ENCODE data around the gene RUNX2. TPM values are rescaled to one million over a fixed set of nuclear protein-coding genes. Genes with fewer than 3 reads are reported as not detected.

The RUNX2 gene
- polyA plus RNA-seq, 1 of the 3 experiments (the other 2 are of a cell fraction), result 4.4 TPM

DNA sequence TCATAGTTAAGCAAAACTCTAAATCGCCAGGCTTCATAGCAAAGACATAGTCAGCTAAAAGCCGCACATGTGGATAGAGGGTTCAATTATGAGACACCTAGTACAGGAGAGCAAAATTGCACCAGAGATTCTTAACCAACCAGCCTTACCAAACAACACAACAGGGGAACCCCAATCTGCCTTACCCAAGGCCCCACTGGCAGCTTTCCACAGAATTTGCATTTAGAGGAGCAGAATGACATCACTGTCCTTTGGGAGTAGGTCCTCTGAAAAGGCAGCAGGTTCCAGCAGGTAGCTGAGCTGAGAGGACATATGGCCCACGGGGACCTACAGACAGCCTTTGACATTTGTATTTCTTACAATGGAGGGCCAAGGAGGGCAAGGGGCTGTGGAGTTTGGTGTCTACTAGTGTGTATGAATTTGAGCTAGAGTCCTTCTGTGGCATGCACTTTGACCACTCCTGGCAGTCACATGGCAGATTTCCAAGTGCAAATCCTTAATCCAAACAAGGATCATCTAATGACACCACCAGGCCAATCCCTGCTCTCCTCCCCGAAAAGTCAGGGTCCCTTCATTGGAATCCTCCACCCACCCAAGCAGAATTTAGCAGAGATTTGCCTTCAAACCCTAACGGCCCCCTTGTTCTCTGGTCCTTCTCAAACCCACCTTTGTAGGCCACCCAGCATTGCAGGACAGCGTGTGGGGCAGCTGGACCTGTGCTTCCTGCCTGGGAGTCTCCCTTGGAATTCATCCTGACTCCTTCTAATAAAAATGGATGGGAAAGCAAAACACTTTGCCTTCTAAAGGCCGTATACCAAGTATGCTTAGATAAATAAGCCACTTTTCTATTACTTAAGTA lies 220.8 kb downstream of the RUNX2 start (continued):
- TF ChIP-seq, protein P1, sequence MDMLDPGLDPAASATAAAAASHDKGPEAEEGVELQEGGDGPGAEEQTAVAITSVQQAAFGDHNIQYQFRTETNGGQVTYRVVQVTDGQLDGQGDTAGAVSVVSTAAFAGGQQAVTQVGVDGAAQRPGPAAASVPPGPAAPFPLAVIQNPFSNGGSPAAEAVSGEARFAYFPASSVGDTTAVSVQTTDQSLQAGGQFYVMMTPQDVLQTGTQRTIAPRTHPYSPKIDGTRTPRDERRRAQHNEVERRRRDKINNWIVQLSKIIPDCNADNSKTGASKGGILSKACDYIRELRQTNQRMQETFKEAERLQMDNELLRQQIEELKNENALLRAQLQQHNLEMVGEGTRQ (IDR thresholded peaks at IDR 0.05; ENCODE audit: borderline replicate concordance, low read depth, low read length), result no peak
- TF ChIP-seq TEAD4 (IDR thresholded peaks at IDR 0.05; ENCODE audit: borderline replicate concordance, insufficient read depth) (no peak), CHD2 (IDR thresholded peaks at IDR 0.05; ENCODE audit: low read length, partially characterized antibody) (no peak), SIN3A (IDR thresholded peaks at IDR 0.05; ENCODE audit: borderline replicate concordance, low read depth, low read length) (no peak)
- TF ChIP-seq, protein P2, sequence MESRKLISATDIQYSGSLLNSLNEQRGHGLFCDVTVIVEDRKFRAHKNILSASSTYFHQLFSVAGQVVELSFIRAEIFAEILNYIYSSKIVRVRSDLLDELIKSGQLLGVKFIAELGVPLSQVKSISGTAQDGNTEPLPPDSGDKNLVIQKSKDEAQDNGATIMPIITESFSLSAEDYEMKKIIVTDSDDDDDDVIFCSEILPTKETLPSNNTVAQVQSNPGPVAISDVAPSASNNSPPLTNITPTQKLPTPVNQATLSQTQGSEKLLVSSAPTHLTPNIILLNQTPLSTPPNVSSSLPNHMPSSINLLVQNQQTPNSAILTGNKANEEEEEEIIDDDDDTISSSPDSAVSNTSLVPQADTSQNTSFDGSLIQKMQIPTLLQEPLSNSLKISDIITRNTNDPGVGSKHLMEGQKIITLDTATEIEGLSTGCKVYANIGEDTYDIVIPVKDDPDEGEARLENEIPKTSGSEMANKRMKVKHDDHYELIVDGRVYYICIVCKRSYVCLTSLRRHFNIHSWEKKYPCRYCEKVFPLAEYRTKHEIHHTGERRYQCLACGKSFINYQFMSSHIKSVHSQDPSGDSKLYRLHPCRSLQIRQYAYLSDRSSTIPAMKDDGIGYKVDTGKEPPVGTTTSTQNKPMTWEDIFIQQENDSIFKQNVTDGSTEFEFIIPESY (IDR thresholded peaks at IDR 0.05; ENCODE audit: borderline replicate concordance, low read depth), result no peak

DNA sequence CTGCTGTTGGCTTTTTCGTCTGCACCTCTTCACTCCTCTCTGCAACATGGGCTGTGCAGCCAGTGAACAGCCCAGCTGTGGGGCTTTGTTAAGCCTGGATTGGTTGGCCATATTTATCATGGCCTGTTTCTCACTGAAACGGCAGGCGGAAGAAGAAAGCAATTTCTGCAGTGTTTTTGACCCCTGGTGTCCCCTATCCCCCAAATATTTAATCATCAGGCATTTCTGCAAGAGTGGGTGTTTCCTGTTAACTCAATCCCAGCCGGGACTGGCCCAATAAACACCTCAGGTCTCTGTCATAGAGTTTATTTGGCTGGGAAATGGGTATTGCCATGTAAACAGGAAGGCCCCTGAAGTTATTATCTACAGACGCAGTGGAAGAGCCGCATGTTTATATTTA lies 224.4 kb downstream of the RUNX2 start:
- H3K36me3 ChIP-seq (replicated peaks in 1 of 2; ENCODE audit: control insufficient read depth in 1 of 2, insufficient read depth in 2 of 2, low read length in 1 of 2), result peaks cover 0 to under 1% of the 10 kb centered on the region in 2 experiments
- H3K79me2 ChIP-seq (ENCODE audit: insufficient read depth), result no peaks in the 10 kb centered on the region
- TF ChIP-seq, protein P3, sequence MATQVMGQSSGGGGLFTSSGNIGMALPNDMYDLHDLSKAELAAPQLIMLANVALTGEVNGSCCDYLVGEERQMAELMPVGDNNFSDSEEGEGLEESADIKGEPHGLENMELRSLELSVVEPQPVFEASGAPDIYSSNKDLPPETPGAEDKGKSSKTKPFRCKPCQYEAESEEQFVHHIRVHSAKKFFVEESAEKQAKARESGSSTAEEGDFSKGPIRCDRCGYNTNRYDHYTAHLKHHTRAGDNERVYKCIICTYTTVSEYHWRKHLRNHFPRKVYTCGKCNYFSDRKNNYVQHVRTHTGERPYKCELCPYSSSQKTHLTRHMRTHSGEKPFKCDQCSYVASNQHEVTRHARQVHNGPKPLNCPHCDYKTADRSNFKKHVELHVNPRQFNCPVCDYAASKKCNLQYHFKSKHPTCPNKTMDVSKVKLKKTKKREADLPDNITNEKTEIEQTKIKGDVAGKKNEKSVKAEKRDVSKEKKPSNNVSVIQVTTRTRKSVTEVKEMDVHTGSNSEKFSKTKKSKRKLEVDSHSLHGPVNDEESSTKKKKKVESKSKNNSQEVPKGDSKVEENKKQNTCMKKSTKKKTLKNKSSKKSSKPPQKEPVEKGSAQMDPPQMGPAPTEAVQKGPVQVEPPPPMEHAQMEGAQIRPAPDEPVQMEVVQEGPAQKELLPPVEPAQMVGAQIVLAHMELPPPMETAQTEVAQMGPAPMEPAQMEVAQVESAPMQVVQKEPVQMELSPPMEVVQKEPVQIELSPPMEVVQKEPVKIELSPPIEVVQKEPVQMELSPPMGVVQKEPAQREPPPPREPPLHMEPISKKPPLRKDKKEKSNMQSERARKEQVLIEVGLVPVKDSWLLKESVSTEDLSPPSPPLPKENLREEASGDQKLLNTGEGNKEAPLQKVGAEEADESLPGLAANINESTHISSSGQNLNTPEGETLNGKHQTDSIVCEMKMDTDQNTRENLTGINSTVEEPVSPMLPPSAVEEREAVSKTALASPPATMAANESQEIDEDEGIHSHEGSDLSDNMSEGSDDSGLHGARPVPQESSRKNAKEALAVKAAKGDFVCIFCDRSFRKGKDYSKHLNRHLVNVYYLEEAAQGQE (IDR thresholded peaks at IDR 0.05; ENCODE audit: low read depth, low read length), result no peak
- TF ChIP-seq, protein P4, sequence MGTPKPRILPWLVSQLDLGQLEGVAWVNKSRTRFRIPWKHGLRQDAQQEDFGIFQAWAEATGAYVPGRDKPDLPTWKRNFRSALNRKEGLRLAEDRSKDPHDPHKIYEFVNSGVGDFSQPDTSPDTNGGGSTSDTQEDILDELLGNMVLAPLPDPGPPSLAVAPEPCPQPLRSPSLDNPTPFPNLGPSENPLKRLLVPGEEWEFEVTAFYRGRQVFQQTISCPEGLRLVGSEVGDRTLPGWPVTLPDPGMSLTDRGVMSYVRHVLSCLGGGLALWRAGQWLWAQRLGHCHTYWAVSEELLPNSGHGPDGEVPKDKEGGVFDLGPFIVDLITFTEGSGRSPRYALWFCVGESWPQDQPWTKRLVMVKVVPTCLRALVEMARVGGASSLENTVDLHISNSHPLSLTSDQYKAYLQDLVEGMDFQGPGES (IDR thresholded peaks at IDR 0.05; ENCODE audit: low read depth, low read length), result no peak
- TF ChIP-seq EZH2phosphoT487 (IDR thresholded peaks at IDR 0.05; ENCODE audit: borderline replicate concordance, low read depth) (no peak), FOSL2 (IDR thresholded peaks at IDR 0.05; ENCODE audit: borderline replicate concordance, low read depth) (no peak), RXRA (IDR thresholded peaks at IDR 0.05; ENCODE audit: borderline replicate concordance, low read depth) (no peak), CHD2 (IDR thresholded peaks at IDR 0.05; ENCODE audit: low read length, partially characterized antibody) (no peak), ELF1 (IDR thresholded peaks at IDR 0.05) (no peak), RAD21 (IDR thresholded peaks at IDR 0.05; ENCODE audit: low read length) (no peak), POLR2AphosphoS5 (IDR thresholded peaks at IDR 0.05; ENCODE audit: low read depth, low read length) (no peak), FOXM1 (IDR thresholded peaks at IDR 0.05; ENCODE audit: low read depth) (no peak)
- TF ChIP-seq, protein P5, sequence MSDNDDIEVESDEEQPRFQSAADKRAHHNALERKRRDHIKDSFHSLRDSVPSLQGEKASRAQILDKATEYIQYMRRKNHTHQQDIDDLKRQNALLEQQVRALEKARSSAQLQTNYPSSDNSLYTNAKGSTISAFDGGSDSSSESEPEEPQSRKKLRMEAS (IDR thresholded peaks at IDR 0.05; ENCODE audit: low read depth), result no peak
- TF ChIP-seq, protein P6, sequence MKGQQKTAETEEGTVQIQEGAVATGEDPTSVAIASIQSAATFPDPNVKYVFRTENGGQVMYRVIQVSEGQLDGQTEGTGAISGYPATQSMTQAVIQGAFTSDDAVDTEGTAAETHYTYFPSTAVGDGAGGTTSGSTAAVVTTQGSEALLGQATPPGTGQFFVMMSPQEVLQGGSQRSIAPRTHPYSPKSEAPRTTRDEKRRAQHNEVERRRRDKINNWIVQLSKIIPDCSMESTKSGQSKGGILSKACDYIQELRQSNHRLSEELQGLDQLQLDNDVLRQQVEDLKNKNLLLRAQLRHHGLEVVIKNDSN (IDR thresholded peaks at IDR 0.05; ENCODE audit: borderline replicate concordance, low read depth), result no peak
- H3K4me1 ChIP-seq (ENCODE audit: control insufficient read depth in 1 of 2, insufficient read depth in 2 of 2, low read depth in 1 of 2, low read length in 1 of 2), result peaks cover 0 to 14% of the 10 kb centered on the region in 2 experiments; a peak in 2 of 4 replicates
- no peaks in the 10 kb centered on the region for H3K9me2 ChIP-seq
- no peaks in the 10 kb centered on the region for H3K27me3 ChIP-seq (ENCODE audit: insufficient read depth)
- WGBS (ENCODE audit: low lambda C conversion rate), result 47% methylated on average over 6 of the region's 6 CpGs
- H3K27ac ChIP-seq (ENCODE audit: low read depth in 2 of 2, low read length in 1 of 2), result no peak overlapping the region
- CTCF ChIA-PET, result no interaction called here
- H3K9me3 ChIP-seq, result no peaks in the 10 kb centered on the region
- H3K4me2 ChIP-seq, result no peak overlapping the region
- peaks cover 2% of the 10 kb centered on the region for H3F3A ChIP-seq (replicated peaks; ENCODE audit: insufficient read depth)
- H3K4me3 ChIP-seq (ENCODE audit: low read depth in 2 of 2, low read length in 1 of 2), result no peak overlapping the region
- no peak overlapping the region for H2AFZ ChIP-seq (ENCODE audit: low read depth)
- no peaks in the 10 kb centered on the region for H4K20me1 ChIP-seq (ENCODE audit: insufficient read depth)
- DNase-seq, result no peak
- POLR2A ChIA-PET, result no interaction called here
- H3K9ac ChIP-seq, result no peak overlapping the region
